ENCODE results near the gene LIPG. TPM values are rescaled to one million over a fixed set of nuclear protein-coding genes. Genes with fewer than 3 reads are reported as not detected.
"Not testable (repeated sequence)": the region's sequence is repeated elsewhere in the genome, so short reads cannot be mapped to it uniquely, and the experiment has no call there.

Gene LIPG
- total RNA-seq, 1 experiment from 2014 or later = 8.4 TPM

GRCh38 chr18:49520661-49521145 is 41.2 kb upstream of the LIPG start:
- CTCF ChIA-PET = no interaction called here
- BruUV-seq (replicated peaks) = no TSS peak

GRCh38 chr18:49521216-49521835 is 40.5 kb upstream of the LIPG start:
- ChIA-PET POLR2A (ENCODE audit: low non-redundant PET) (no interaction called here), CTCF (no interaction called here)
- no peak for TF ChIP-seq EZH2 (IDR thresholded peaks at IDR 0.05; ENCODE audit: borderline replicate concordance, low read depth, low read length, poor library complexity, severe bottlenecking)
- no peak for TF ChIP-seq CTCF (conservative IDR thresholded peaks at IDR 0.05; ENCODE audit: low read depth, low read length)
- intact Hi-C loops (cut with micrococcal nuclease; ENCODE audit: unreplicated experiment) = loop anchor here (10.0 kb wide), 1 partner anchor 203 kb away; no protein-coding TSS in a partner anchor
- no TSS peak for BruUV-seq (replicated peaks)
- H3K36me3 ChIP-seq (ENCODE audit: insufficient read depth, low read length, poor library complexity, severe bottlenecking) = no peaks in the 10 kb centered on the region
- no peaks in the 10 kb centered on the region for H3K9me3 ChIP-seq (ENCODE audit: low read depth, low read length, poor library complexity, severe bottlenecking)
- DNase-seq (ENCODE audit: low spot score) = peak; percentile 40
- H3K4me1 ChIP-seq (ENCODE audit: insufficient read depth, low read length, poor library complexity, severe bottlenecking) = peaks cover 30% of the 10 kb centered on the region
- H3K27ac ChIP-seq (ENCODE audit: low read depth, low read length, poor library complexity, severe bottlenecking) = peak overlapping the region; percentile 71
- no peaks in the 10 kb centered on the region for H3K27me3 ChIP-seq (replicated peaks; ENCODE audit: insufficient read depth, low read depth, low read length, poor library complexity)
- no peak overlapping the region for H3K4me3 ChIP-seq (ENCODE audit: low read depth, low read length, poor library complexity, severe bottlenecking)

More at GRCh38 chr18:49520661-49521145, 41.2 kb upstream of the LIPG start:
- TF ChIP-seq CTCF (conservative IDR thresholded peaks at IDR 0.05; ENCODE audit: low read depth, low read length) (no peak), EZH2 (IDR thresholded peaks at IDR 0.05; ENCODE audit: borderline replicate concordance, low read depth, low read length, poor library complexity, severe bottlenecking) (no peak)
- peak; percentile 69 for DNase-seq (ENCODE audit: low spot score)
- Histone ChIP-seq H3K27ac (ENCODE audit: low read depth, low read length, poor library complexity, severe bottlenecking) (peak overlapping the region; percentile 71), H3K36me3 (ENCODE audit: insufficient read depth, low read length, poor library complexity, severe bottlenecking) (no peaks in the 10 kb centered on the region), H3K27me3 (replicated peaks; ENCODE audit: insufficient read depth, low read depth, low read length, poor library complexity) (no peaks in the 10 kb centered on the region), H3K9me3 (ENCODE audit: low read depth, low read length, poor library complexity, severe bottlenecking) (no peaks in the 10 kb centered on the region), H3K4me1 (ENCODE audit: insufficient read depth, low read length, poor library complexity, severe bottlenecking) (peaks cover 37% of the 10 kb centered on the region), H3K4me3 (ENCODE audit: low read depth, low read length, poor library complexity, severe bottlenecking) (no peak overlapping the region)
- intact Hi-C loops (cut with micrococcal nuclease; ENCODE audit: unreplicated experiment) = loop anchor here (10.0 kb wide), 1 partner anchor 204 kb away; no protein-coding TSS in a partner anchor
- POLR2A ChIA-PET (ENCODE audit: low non-redundant PET) = no interaction called here

- intact Hi-C loops (cut with micrococcal nuclease; ENCODE audit: unreplicated experiment) = loop anchor here (10.0 kb wide), 1 partner anchor 201 kb away; no protein-coding TSS in a partner anchor
- H3K27ac ChIP-seq (ENCODE audit: low read depth, low read length, poor library complexity, severe bottlenecking); POLR2A ChIA-PET (ENCODE audit: low non-redundant PET); H3K4me3 ChIP-seq (ENCODE audit: low read depth, low read length, poor library complexity, severe bottlenecking); H3K36me3 ChIP-seq (ENCODE audit: insufficient read depth, low read length, poor library complexity, severe bottlenecking); DNase-seq (ENCODE audit: low spot score); BruUV-seq (replicated peaks); H3K27me3 ChIP-seq (replicated peaks; ENCODE audit: insufficient read depth, low read depth, low read length, poor library complexity); H3K9me3 ChIP-seq (ENCODE audit: low read depth, low read length, poor library complexity, severe bottlenecking): not testable (repeated sequence)
- CTCF ChIA-PET = interaction anchor here (0.6 kb wide), 1 partner anchor 60 kb away, joined by 3 read pairs; no protein-coding TSS in a partner anchor
- peaks cover 30% of the 10 kb centered on the region for H3K4me1 ChIP-seq (ENCODE audit: insufficient read depth, low read length, poor library complexity, severe bottlenecking)
Observed at GRCh38 chr18:49523580-49524093, 38.2 kb upstream of the LIPG start.
